ENCODE measurements around the gene DDX23. TPM values are rescaled to one million over a fixed set of nuclear protein-coding genes. Genes with fewer than 3 reads are reported as not detected.

Gene DDX23
- total and polyA plus RNA-seq, 12 donors = 17.0 to 44.7 (median 30.8) TPM

DNA sequence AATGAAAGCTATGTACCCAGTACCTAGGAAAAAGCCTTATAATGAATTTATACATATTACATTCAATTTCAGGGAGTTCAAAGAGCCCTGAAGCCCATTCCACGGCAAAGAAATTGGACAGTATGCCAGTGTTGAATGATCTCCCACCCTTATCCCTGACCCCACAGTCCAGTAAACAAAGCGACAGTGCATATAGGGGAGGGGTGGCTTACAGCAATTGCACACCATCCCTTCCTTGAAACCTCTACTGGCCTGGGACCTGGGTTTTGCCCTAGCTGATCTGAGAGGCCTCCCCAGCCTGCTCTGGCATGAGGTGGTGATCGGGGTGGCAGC lies 31.0 kb upstream of the DDX23 start:
- H3K27ac ChIP-seq = peak overlapping the region in 7 of 10 donors; percentile 7 to 72 (median 55)
- WGBS, 2 donors = 89 to 90% methylated on average over 3 of the region's 3 CpGs

DNA sequence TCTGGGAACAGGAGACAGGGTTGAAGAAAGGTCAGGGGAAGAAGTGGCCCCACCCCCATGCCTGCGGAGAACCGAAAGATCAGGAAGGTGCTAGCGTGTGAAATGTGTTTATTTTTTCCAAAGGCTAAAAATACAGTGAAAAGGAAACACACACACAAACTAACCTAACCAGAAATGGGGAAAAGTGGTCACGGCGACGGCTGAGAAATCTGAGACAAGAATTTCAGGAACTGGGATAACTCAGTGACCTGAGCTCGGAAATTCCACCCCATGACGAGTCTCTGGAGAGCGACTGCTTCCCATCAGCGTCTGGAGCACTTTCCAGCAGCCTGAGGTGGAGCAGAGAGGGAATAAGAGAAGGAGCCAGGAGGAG lies 30.3 kb upstream of the DDX23 start:
- no peaks in the 10 kb centered on the region for H3K36me3 ChIP-seq
- intact Hi-C loops (cut with DNase I) = loop anchor here in 1 of 10 donors (2.0 kb wide), 1 partner anchor 18 kb away; the partner anchor contains the start of gene RND1
- TF ChIP-seq, protein P1, sequence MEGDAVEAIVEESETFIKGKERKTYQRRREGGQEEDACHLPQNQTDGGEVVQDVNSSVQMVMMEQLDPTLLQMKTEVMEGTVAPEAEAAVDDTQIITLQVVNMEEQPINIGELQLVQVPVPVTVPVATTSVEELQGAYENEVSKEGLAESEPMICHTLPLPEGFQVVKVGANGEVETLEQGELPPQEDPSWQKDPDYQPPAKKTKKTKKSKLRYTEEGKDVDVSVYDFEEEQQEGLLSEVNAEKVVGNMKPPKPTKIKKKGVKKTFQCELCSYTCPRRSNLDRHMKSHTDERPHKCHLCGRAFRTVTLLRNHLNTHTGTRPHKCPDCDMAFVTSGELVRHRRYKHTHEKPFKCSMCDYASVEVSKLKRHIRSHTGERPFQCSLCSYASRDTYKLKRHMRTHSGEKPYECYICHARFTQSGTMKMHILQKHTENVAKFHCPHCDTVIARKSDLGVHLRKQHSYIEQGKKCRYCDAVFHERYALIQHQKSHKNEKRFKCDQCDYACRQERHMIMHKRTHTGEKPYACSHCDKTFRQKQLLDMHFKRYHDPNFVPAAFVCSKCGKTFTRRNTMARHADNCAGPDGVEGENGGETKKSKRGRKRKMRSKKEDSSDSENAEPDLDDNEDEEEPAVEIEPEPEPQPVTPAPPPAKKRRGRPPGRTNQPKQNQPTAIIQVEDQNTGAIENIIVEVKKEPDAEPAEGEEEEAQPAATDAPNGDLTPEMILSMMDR (IDR thresholded peaks at IDR 0.05) = no peak
- H3K4me3 ChIP-seq = peak overlapping the region in 6 of 10 donors; percentile 24 to 40 (median 32)
- peak; percentile 44 to 88 (median 62) for ATAC-seq
- peak in 1 of 2 donors; percentile 49 for DNase-seq
- H3K27me3 ChIP-seq = peaks cover 0 to 34% (median 5%) of the 10 kb centered on the region in 7 donors
- peaks cover 0 to 28% (median 14%) of the 10 kb centered on the region in 9 donors for H3K4me1 ChIP-seq
- peak overlapping the region in 6 of 10 donors; percentile 19 to 72 (median 58) for H3K27ac ChIP-seq
- WGBS, 2 donors = 12 to 16% methylated on average over 10 of the region's 10 CpGs
- H3K9me3 ChIP-seq = no peaks in the 10 kb centered on the region

More for the DNA sequence above, 31.0 kb upstream of the DDX23 start:
- Histone ChIP-seq H3K4me3 (no peak overlapping the region), H3K9me3 (no peaks in the 10 kb centered on the region), H3K4me1 (peaks cover 0 to 28% (median 14%) of the 10 kb centered on the region in 9 donors), H3K27me3 (peaks cover 0 to 34% (median 5%) of the 10 kb centered on the region in 7 donors), H3K36me3 (no peaks in the 10 kb centered on the region)
- intact Hi-C loops (cut with DNase I) = loop anchor here in 1 of 10 donors (2.0 kb wide), 1 partner anchor 18 kb away; the partner anchor contains the start of gene RND1
- no peak for DNase-seq
- TF ChIP-seq, protein P1 (IDR thresholded peaks at IDR 0.05) = no peak
- no peak for ATAC-seq

DNA sequence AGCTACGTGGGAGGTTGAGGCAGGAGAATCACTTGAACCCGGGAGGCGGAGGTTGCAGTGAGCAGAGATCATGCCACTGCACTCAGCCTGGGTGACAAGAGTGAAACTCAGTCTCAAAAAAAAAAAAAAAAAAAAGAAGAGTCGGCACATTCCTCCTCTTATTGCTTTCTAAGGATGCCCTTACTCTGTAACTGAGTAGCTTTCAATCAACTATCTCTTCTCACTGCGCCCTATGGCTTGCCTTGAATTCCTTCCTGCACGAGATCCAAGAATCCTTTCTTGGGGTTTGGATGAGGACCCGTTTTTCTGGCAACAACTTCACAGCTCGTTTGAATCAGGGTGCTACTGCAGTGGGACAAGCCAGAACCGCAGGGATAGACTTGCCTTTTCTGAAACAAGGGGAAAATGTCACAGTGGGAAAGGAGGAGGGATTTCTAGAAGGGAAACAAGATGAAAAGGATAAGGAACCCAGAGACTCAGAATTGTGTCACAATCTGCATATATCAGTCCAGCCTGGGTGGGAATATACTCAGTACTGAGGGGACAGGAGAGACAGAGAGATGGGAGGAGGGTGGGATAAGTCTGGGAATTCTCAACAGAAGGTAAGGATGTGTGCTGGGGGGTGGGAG lies 29.8 kb upstream of the DDX23 start:
- Histone ChIP-seq H3K27me3 (peaks cover 0 to 34% (median 5%) of the 10 kb centered on the region in 7 donors), H3K36me3 (no peaks in the 10 kb centered on the region), H3K27ac (peak overlapping the region in 5 of 10 donors; percentile 45 to 72 (median 60)), H3K4me3 (peak overlapping the region in 6 of 10 donors; percentile 24 to 40 (median 32)), H3K9me3 (no peaks in the 10 kb centered on the region), H3K4me1 (peaks cover 0 to 28% (median 14%) of the 10 kb centered on the region in 9 donors)
- WGBS, 2 donors = 32% methylated on average over 9 of the region's 9 CpGs
- ATAC-seq = peak in 1 of 8 donors; percentile 14
- TF ChIP-seq, protein P1 (IDR thresholded peaks at IDR 0.05) = no peak
- intact Hi-C loops (cut with DNase I) = loop anchor here in 1 of 10 donors (2.0 kb wide), 1 partner anchor 17 kb away; the partner anchor contains the start of gene RND1
- no peak for DNase-seq

DNA sequence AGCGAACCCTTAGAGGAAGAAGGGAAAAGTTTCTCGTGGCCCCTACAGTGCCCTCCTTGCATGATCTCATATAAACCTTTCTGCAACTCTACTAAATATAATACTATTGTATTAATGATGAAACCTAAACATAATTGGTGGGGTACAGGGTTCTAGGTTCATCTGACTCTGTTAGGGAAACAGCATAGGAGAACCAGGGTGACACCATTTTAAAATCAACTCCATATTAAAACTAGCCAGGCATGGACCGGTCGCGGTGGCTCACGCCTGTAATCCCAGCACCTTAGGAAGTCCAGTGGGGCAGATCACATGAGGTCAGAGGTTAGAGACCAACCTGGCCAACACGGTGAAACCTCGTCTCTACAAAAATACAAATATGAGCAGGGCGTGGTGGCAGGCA lies 28.7 kb upstream of the DDX23 start:
- TF ChIP-seq, protein P1 (IDR thresholded peaks at IDR 0.05) = no peak
- WGBS, 2 donors = 83 to 85% methylated on average over 9 of the region's 9 CpGs
- Histone ChIP-seq H3K27ac (no peak overlapping the region), H3K4me3 (no peak overlapping the region), H3K27me3 (peaks cover 0 to 34% (median 5%) of the 10 kb centered on the region in 7 donors), H3K9me3 (no peaks in the 10 kb centered on the region), H3K36me3 (no peaks in the 10 kb centered on the region), H3K4me1 (peaks cover 0 to 28% (median 14%) of the 10 kb centered on the region in 9 donors)
- no peak for DNase-seq
- intact Hi-C loops (cut with DNase I) = no loop called here
- ATAC-seq = no peak

All from heart right ventricle (tissue), 16 donors.